HCT116 (cell line): Measurements from ENCODE around the gene FAM81A.

Source experiments
- ELF1 ChIP-seq: IDR thresholded peaks from 2 replicates; pipeline ENCODE4 v1.6.1; 2012; ENCODE audit warnings: low read depth, borderline replicate concordance
- EZH2 ChIP-seq: fragments of 200-600 bp; sonication (generic); IDR thresholded peaks from 2 replicates; pipeline ENCODE4 v1.6.1; 2017; ENCODE audit warnings: antibody characterized with exemption, mixed run types
- EZH2phosphoT487 ChIP-seq: fragments of 200-600 bp; IDR thresholded peaks from 2 replicates; pipeline ENCODE4 v1.6.1; 2018; ENCODE audit warnings: antibody characterized with exemption, borderline replicate concordance
- POLR2A ChIP-seq: IDR thresholded peaks from 2 replicates; pipeline ENCODE4 v1.7.0; 2011; ENCODE audit warnings: borderline replicate concordance; ENCODE audit not compliant: insufficient read depth, insufficient read length; ENCODE audit errors: extremely low read depth
- POLR2AphosphoS5 ChIP-seq: IDR thresholded peaks from 2 replicates; pipeline ENCODE4 v1.6.1; 2011; ENCODE audit warnings: mild to moderate bottlenecking, low read depth, low read length, moderate library complexity
- SIN3A ChIP-seq: IDR thresholded peaks from 2 replicates; pipeline ENCODE4 v1.6.1; 2012; ENCODE audit warnings: low read depth
- SRF ChIP-seq: IDR thresholded peaks from 2 replicates; pipeline ENCODE4 v1.6.1; 2012; ENCODE audit warnings: low read depth
- ZBTB33 ChIP-seq: IDR thresholded peaks from 2 replicates; pipeline ENCODE4 v1.6.1; 2011; ENCODE audit warnings: mild to moderate bottlenecking, low read length, moderate library complexity; ENCODE audit not compliant: insufficient replicate concordance; ENCODE audit errors: extremely low read depth
- ZNF274 ChIP-seq: fragments of 200-500 bp; sonication (Bioruptor generic); IDR thresholded peaks from 2 replicates; pipeline ENCODE4 v1.6.1; 2014; ENCODE audit warnings: mild to moderate bottlenecking, low read depth, low read length, inconsistent platforms
- TF ChIP-seq, protein P1 (sequence below), 3 experiments: fragments of 200-600 bp in 1 of 3; sonication (generic) in 1 of 3; IDR thresholded peaks in 2 of 3; conservative IDR thresholded peaks in 1 of 3; 2 replicates each; pipeline ENCODE4 v1.5.1; 2012 to 2017; ENCODE audit warnings: low read depth in 2 of 3, low read length in 2 of 3, antibody characterized with exemption in 1 of 3, borderline replicate concordance in 1 of 3, control low read depth in 1 of 3, mild to moderate bottlenecking in 1 of 3, mixed read lengths in 1 of 3, mixed run types in 1 of 3, moderate library complexity in 1 of 3; ENCODE audit not compliant: insufficient read depth in 1 of 3
- TF ChIP-seq, protein P2 (sequence below): IDR thresholded peaks from 2 replicates; pipeline ENCODE4 v1.6.1; 2012; ENCODE audit warnings: low read depth
- TF ChIP-seq, protein P3 (sequence below): IDR thresholded peaks from 2 replicates; pipeline ENCODE4 v1.6.1; 2012

- no peak for TF ChIP-seq SRF
- TF ChIP-seq EZH2phosphoT487: no peak
- TF ChIP-seq, protein P1, sequence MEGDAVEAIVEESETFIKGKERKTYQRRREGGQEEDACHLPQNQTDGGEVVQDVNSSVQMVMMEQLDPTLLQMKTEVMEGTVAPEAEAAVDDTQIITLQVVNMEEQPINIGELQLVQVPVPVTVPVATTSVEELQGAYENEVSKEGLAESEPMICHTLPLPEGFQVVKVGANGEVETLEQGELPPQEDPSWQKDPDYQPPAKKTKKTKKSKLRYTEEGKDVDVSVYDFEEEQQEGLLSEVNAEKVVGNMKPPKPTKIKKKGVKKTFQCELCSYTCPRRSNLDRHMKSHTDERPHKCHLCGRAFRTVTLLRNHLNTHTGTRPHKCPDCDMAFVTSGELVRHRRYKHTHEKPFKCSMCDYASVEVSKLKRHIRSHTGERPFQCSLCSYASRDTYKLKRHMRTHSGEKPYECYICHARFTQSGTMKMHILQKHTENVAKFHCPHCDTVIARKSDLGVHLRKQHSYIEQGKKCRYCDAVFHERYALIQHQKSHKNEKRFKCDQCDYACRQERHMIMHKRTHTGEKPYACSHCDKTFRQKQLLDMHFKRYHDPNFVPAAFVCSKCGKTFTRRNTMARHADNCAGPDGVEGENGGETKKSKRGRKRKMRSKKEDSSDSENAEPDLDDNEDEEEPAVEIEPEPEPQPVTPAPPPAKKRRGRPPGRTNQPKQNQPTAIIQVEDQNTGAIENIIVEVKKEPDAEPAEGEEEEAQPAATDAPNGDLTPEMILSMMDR (IDR thresholded peaks at IDR 0.05 in 2 of 3, conservative IDR thresholded peaks at IDR 0.05 in 1 of 3; ENCODE audit: borderline replicate concordance in 1 of 3, insufficient read depth in 1 of 3, low read depth in 2 of 3, low read length in 2 of 3): no peak
- TF ChIP-seq ELF1: no peak
- no peak for TF ChIP-seq ZNF274
- TF ChIP-seq, protein P2, sequence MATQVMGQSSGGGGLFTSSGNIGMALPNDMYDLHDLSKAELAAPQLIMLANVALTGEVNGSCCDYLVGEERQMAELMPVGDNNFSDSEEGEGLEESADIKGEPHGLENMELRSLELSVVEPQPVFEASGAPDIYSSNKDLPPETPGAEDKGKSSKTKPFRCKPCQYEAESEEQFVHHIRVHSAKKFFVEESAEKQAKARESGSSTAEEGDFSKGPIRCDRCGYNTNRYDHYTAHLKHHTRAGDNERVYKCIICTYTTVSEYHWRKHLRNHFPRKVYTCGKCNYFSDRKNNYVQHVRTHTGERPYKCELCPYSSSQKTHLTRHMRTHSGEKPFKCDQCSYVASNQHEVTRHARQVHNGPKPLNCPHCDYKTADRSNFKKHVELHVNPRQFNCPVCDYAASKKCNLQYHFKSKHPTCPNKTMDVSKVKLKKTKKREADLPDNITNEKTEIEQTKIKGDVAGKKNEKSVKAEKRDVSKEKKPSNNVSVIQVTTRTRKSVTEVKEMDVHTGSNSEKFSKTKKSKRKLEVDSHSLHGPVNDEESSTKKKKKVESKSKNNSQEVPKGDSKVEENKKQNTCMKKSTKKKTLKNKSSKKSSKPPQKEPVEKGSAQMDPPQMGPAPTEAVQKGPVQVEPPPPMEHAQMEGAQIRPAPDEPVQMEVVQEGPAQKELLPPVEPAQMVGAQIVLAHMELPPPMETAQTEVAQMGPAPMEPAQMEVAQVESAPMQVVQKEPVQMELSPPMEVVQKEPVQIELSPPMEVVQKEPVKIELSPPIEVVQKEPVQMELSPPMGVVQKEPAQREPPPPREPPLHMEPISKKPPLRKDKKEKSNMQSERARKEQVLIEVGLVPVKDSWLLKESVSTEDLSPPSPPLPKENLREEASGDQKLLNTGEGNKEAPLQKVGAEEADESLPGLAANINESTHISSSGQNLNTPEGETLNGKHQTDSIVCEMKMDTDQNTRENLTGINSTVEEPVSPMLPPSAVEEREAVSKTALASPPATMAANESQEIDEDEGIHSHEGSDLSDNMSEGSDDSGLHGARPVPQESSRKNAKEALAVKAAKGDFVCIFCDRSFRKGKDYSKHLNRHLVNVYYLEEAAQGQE: no peak
- TF ChIP-seq EZH2: no peak
- TF ChIP-seq, protein P3, sequence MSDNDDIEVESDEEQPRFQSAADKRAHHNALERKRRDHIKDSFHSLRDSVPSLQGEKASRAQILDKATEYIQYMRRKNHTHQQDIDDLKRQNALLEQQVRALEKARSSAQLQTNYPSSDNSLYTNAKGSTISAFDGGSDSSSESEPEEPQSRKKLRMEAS: no peak
- TF ChIP-seq POLR2AphosphoS5: no peak
- TF ChIP-seq ZBTB33: no peak
- no peak for TF ChIP-seq POLR2A
- TF ChIP-seq SIN3A: no peak
Observed at GRCh38 chr15:59400103-59400813, 37.7 kb upstream of the FAM81A start.
